NCI-H69 (cell line): ENCODE measurements around the gene TNFSF9.
"Not testable (repeated sequence)": the region's sequence is repeated elsewhere in the genome, so short reads cannot be mapped to it uniquely, and the experiment has no call there.

Experiments
- DNase-seq: peaks from one replicate; lab custom pipeline; 2025; lab: John Stamatoyannopoulos, UW

TNFSF9 gene

DNA sequence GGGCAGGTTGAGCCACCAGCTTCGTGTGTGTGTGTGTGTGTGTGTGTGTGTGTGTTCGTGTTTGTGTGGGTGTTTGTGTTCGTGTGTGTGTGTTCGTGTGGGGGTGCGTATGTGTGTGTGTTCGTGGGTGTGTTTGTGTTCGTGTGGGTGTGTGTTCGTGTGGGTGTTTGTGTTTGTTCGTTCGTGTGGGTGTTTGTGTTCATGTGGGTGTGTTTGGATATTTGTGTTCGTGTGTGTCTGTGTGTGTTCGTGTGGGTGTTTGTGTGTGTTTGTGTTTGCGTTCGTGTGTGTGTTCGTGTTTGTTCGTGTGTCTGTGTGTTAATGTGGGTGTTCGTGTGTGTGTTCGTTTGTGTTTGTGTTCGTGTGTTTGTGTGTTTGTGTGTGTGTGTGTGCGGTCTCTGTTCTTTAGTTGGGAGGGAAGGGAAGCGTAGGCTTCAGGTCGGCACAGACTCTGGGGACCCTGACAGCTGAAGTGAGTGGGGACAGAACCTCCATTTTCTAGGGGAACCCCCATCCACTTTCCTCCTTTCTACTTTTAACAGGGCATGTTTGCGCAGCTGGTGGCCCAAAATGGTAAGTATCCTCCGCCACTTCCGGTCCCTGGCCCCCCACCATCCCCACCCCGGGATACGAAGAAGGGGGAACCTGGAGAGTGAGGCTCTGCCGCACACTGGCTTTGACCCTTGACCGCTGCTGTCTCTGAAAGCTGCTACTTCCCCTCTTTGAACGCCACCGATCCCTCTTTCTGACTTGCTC, 1.6 kb downstream of the TNFSF9 start:
- no peak for DNase-seq

DNA sequence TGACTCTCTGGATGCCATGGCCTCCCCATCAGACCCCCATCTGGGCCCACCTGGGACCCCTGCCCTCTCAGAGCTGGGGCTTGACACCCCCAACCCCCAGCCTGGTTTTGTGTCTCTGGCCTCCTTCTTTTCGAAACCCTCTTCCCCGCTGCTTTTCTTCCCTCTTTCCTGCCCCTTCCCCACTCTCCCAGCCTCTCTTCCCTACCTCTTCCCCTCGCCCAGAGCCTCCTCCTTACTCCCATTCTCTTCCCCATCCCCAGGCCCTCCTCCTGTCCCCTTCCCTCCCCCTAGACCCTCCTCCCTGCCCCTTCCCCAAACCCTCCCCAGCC, 2.1 kb downstream of the TNFSF9 start:
- no peak for DNase-seq

DNA sequence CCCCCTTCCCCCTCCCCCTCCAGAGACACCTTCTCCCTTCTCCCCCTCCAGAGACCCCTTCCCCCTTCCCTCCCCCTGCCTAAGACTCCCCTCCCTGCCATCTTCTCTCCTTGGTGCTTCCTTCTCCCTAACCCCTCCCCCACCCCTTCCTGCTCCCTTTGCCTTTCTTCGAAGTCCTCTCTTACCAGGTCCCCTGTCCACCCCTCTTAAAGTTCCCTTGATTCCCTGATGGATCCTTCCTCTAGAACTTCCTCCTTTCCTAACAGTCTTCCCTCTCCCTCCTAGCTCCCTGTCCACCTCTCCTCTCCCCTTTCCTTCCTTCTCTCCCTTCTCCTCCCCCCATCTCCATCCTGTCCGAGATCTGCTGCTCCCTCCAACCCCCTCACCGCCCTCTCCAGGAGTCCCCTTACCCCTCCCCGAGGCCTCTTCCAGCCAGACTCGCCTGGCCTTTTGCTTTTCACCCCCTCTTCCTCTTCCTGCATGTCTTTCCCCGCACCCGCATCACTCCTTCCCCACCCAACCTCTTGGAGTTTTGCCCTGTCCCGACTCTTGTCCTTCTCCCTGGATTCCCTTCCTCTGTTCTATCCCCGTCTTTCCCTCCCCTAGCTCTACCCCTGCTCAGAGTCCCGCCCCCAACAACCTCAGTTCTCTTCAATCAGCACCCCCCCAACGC, 3.1 kb downstream of the TNFSF9 start:
- DNase-seq = no peak

DNA sequence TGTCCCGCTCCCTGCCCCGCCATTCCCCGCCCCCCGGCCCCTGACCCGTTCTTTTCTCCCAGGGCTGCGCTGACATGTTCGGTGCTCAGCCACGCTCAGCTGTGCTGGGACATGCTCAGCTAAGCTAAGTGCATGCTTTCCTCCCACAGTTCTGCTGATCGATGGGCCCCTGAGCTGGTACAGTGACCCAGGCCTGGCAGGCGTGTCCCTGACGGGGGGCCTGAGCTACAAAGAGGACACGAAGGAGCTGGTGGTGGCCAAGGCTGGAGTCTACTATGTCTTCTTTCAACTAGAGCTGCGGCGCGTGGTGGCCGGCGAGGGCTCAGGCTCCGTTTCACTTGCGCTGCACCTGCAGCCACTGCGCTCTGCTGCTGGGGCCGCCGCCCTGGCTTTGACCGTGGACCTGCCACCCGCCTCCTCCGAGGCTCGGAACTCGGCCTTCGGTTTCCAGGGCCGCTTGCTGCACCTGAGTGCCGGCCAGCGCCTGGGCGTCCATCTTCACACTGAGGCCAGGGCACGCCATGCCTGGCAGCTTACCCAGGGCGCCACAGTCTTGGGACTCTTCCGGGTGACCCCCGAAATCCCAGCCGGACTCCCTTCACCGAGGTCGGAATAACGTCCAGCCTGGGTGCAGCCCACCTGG, 3.7 kb downstream of the TNFSF9 start:
- DNase-seq = no peak

DNA sequence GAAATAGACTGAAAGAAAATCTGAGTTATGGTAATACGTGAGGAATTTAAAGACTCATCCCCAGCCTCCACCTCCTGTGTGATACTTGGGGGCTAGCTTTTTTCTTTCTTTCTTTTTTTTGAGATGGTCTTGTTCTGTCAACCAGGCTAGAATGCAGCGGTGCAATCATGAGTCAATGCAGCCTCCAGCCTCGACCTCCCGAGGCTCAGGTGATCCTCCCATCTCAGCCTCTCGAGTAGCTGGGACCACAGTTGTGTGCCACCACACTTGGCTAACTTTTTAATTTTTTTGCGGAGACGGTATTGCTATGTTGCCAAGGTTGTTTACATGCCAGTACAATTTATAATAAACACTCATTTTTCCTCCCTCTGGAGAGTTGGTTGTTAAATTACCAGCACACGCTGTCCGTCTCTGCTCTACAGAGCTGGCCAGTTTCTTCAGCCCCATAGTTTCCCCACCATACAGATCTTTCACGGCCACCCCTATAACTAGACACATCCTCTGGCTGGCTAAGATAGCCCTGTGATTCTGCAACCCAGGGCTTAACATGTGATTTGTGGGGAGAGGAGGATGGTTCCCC, 4.8 kb downstream of the TNFSF9 start:
- no peak for DNase-seq

DNA sequence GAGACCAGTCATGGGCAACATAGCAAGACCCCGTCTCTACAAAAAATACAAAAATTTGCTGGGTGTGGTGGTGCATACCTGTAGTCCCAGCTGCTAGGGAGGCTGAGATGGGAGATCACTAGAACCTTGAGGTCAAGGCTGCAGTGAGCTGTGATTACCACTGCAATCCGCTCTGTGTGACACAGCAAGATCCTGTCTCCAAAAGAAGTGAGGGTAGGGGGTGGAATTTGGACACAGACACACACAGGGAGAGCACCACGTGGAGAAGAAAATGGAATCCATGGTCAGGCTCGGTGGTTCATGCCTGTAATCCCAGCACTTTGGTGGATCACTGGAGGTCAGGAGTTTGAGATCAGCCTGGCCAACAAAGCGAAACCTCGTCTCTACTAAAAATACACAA, 8.7 kb downstream of the TNFSF9 start:
- DNase-seq = no peak

DNA sequence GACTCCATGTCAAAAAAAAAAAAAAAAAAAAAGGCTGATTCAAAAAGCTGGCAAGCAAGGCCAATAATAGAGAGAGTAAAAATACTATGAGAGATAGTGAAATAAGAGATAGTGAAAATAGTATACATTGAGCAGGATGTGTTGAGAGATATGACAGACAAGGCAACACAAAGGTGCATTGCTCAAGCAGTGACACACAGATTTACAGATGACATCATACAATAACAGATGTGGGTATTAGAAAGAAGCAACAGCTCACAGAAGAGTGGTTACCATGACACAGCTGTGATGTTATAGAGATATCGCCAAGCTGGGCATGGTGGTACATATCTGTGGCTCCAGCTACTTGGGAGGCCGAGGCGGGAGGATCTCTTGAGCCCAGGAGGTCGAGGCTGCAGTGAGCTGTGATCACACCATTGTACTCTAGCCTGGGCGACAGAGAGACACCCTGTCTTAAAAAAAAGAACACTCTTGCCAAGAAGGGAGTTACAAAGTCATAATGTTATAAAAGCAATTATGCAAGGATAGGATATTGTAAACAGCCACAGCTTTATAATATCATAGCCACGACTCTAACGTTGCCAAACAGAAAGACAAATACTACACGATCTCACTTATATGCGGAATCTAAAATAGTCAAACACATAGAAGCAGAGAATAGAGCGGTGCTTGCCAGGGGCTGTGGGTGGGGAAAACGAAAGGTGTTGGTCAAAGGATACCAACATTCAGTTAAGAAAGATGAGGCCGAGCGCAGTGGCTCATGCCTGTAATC, 10.3 kb downstream of the TNFSF9 start:
- DNase-seq = no peak

DNA sequence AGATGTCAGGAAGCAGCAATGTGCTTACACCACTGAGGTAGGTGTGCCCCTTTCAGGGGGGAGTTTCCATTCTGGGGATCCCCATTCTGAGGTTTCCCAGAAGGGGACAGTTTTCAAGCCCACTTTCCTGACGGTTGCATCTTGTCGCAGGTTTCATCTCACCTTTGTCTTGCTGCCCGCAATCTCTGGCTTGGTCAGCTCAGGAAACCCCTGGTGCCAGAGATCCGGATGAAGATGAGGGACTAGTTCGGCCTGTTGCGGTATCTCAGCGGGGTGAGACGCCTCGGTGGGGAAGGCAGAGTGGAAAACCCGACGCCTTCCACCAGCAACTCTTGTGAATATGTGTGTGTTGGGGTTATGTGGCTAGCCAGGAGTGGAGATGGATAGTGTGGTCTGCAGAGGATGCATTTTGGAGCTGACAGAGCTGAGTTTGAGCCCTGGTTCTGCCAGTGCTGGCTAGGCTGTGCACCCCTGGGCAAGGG, 13.1 kb downstream of the TNFSF9 start:
- DNase-seq = no peak

DNA sequence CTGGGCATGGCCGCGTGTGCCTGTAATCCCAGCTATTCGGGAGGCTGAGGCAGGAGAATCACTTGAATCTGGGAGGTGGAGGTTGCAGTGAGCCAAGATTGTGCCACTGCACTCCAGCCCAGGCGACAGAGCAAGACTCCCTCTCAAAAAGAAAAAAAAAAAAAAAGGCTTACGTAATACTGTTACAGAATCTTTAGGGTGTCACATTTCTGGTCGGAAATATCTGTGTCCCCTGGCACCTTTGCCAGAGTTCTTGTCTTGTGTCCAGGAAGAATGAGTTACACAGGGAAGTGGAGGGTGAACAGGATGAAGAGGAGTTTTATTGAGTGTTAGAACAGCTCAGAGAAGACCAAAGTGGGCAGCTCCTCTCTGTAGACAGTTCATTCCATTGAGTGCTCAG, 19.9 kb downstream of the TNFSF9 start:
- DNase-seq = not testable (repeated sequence)

DNA sequence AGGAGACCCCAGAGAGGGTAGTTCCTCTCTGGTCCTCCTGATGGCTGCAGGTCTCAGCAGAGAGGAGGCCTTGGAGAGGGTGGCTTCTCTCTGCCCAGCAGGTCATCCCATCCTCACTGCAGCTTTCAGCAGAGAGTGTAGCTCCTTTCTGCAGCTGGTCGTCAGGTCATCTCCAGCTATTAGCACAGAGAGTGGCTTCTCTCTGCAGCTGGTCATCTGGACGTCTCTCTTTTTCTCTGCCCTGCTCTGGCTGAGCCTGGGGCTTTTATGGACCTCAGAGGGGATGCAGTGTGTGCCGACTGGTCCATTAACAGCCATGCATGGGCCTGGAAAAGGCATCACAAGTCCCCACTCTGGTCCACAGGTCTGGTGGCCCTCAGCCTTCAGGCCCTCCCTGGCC, 20.3 kb downstream of the TNFSF9 start:
- DNase-seq = no peak

DNA sequence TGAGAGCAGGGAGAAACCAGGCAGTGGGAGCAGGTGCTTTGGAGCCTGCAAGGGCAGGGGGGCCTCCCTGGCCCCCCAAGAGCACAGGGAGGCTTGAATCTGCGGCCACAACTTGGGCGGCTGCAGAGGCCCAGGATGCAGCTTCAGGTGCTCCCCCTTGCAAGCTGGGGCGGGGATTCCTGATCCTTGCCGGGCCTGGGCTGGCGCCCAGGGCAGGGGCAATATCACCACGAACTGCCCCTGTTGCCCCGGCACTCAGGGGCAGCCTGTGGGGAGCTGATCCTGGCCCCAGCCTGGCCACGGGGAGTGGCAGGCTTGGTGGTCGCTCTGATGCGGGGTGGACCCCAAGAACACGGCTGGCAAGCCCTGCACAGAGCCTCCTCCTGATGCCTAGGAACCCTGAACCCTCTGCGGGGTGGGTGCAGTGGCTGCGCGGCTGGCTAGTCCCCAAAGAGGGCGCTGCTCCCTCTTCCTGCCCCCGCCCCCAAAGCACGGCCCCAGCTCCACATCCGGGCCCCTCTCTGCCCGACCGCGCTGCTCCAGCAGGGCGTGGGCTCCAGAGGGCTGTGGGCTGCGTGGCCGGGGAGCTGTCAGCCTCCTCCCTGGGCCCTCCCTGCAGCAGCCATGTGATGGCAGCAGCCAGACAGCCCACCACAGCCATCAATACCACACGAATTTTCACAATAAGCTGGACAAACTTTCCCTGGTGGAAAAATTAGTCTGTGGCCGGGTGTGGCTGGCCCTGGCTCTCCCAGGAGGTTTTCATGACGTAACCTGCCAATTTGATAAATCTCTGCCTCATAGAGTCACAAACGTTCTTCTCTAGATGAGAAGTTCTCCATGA, 21.0 kb downstream of the TNFSF9 start:
- DNase-seq = no peak

DNA sequence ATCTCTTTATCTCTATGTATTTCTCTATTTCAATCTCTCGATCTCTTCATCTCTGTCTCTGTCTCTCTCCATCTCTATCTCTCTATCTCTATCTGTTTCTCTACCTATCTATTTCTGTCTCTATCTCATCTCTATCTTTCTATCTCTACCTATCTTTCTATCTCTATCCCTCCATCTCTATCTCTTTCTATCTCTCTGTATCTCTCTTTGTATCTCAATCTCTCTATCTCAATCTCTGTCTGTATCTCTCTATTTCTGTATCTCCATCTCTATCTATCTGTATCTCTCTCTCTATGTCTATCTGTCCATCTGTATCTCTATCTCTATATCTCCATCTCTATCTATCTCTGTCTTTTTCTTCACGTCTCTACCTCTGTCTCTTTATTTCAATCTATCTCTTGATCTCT, 25.2 kb downstream of the TNFSF9 start:
- no peak for DNase-seq

DNA sequence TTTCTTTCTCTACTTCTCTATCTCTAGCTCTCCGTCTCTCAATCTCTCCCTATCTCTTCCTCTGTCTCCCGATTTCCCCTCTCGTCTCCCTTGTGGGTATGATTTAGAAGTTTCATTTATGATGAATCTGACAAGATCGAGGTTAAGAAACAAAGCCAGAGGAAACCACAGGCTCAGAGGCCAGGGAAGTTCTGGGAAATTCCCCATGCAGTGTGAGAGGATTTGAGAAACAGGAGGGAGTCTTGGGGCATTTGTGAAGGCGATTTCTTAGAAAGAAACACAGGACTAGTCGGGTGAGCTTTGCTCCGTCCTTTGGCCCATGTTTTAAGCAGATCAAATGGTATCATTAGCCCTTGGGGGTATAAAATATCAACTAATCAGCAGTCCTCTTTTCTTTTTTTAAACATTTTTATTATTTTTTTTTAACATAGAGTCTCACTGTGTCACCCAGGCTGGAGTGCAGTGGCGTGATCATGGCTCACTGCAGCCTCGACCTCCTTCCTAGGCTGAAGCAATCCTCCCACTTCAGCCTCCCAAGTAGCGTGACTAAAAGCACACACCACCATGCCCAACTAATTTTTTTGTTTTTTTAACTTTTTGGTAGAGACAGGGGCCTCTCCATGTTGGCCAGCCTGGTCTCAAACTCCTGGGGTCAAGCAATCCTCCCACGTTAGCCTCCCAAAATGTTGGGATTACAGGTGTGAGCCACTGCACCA, 25.8 kb downstream of the TNFSF9 start:
- no peak for DNase-seq

DNA sequence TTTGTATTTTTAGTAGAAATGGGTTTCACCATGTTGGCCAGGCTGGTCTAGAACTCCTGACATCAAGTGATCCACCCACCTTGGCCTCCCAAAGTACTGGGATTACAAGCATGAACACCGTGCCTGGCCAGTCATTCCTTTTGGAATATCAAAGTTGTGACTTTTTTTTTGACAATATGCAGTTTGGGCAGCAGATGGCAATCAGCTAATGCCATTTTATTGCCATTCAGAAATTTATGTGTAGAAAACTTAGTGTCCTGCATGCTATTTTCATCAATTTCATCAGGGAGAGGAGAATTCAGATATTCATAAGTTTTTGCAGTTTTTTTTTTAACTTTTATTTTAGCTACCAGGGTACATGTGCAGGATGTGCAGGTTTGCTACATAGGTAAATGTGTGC, 31.6 kb downstream of the TNFSF9 start:
- DNase-seq = not testable (repeated sequence)

DNA sequence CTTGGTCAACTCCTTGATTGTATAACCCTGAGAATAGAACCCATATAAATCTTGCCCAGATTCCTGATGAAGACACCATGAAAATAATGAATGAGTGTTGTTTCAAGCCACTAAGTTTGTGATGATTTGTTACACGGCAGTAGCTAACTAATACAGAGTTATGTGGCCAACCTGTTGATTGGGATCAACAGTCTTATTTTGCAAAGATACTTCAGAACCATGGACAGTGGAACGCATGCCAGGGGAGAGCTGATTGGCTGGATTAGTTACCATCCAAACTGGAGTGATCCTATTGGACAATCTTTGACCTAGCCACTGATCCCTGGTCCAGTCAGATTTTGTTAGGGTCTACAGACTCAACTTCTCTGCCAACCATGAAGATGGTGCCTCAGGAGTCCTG, 33.6 kb downstream of the TNFSF9 start:
- no peak for DNase-seq

DNA sequence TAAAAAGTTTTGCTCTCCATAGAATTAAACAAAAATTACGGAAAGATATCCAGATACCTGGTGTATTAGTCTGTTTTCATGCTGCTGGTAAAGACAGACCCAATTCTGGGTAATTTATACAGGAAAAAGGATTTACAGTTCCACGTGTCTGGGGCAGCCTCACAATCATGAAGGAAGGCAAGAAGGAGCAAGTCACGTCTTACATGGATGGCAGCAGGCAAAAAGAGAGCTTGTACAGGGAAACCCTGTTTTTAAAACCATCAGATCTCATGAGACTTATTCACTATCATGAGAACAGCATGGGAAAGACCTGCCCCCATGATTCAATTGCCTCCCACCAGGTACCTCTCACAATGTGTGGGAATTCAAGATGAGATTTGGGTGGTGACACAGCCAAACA, 35.9 kb downstream of the TNFSF9 start:
- not testable (repeated sequence) for DNase-seq

DNA sequence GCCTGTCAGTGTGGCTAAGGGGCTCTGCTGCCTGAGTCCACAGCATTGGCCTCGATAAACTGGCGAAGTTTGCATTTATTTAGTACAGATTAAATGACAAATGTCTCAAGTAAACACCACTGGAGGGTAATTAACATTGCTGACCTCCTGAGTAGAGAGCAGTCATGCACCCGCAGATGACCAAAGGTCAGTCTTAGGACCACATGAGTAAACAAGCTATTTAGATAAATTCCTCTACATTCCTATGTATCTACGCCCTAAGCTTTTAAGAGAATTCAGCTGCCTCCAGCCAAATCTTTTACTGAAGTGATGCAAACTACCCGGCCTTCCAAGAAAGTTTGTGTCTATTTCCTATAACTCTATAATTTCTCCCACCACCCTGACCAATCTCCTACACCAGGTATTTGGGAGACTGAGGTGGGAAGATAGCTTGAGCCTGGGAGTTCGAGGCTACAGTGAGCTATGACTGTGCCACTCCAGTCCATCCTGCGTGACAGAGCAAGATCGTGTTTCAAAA, 37.2 kb downstream of the TNFSF9 start:
- no peak for DNase-seq

DNA sequence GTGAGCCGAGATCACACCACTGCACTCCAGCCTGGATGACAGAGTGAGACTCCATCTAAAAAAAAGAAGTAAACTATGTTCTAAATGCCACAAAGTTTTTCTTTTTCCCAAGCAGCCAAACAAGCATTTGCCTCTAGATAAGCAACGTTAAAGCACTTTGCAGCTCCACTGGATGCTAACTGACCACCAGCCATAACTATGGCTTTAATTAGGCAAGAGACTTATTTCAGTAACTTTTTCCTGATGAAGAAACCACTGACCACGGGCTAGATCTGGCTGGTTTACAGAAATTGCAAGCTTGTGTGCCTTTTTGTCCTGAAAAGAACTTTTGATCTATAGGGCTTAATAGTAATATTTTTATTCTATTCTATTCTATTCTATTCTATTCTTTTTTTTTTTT, 38.0 kb downstream of the TNFSF9 start:
- no peak for DNase-seq

DNA sequence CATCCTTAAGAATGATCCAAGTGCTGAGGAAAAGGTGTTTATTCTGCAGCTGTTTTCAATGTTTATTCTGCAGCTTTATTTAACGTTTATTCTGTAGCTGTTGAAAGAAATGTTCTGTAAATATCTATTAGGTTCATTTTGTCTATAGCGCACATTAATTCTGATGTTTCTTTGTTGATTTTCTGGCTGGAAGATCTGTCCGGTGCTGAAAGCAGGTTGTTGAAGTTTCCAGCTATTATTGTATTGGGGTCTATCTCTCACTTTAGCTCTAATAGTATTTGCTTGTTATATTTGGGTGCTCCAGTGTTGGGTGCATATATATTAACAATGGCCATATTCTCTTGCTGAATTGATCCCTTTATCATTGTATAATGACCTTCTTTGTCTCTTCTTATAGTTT, 39.9 kb downstream of the TNFSF9 start:
- DNase-seq = no peak

DNA sequence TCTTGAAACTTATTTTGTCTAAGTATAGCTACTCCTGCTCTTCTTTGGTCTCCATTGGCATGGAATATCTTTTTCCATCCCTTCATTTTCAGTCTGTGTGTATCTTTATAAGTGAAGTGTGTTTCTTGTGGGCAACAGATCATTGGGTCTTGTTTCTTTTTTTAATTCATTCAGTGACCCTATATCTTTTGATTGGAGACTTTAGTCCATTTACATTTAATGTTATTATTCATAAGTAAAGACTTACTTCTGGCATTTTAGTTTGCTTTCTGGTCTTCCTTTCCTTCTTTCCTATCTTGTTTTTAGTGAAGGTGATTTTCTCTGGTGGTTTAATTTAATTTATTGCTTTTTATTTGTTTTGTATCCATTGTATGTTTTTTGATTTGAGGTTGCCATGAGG, 40.3 kb downstream of the TNFSF9 start:
- no peak for DNase-seq
